PC-3 (cell line): ENCODE measurements around the gene GPBP1. TPM values are rescaled to one million over a fixed set of nuclear protein-coding genes. Genes with fewer than 3 reads are reported as not detected.
"Not testable (repeated sequence)": the region's sequence is repeated elsewhere in the genome, so short reads cannot be mapped to it uniquely, and the experiment has no call there.

ENCODE experiments used
- ATAC-seq: fragments of 200-7000 bp; cut with Tn5 transposase; 2 replicates; pipeline ENCODE4 v1.9.1; 2020; ENCODE audit warnings: mild to moderate bottlenecking, moderate library complexity
- BruUV-seq: library from RNA; stranded (reverse); fragments of 400-500 nt; replicated peaks from 2 replicates; lab custom pipeline; 2021; lab: Mats Ljungman, UMichigan
- CTCF ChIA-PET: fragments of 300-600 bp; sonication (Branson Sonifier 250); formaldehyde crosslinking; loops from one replicate; lab custom pipeline; 2022; ENCODE audit warnings: antibody characterized with exemption; lab: Charles Lee
- POLR2A ChIA-PET: fragments of 300-600 bp; sonication (Branson Sonifier 250); formaldehyde crosslinking; loops from one replicate; lab custom pipeline; 2022; ENCODE audit warnings: antibody characterized with exemption; ENCODE audit not compliant: unreplicated experiment; lab: Charles Lee
- DNase-seq: peaks from one replicate; pipeline ENCODE4 v3.0.0-alpha.2; 2015
- H2AFZ ChIP-seq: fragments of 300-600 bp; sonication (generic); 2 replicates; pipeline ENCODE4 v1.6.0; 2016; ENCODE audit warnings: antibody characterized with exemption, low read length
- H3F3A ChIP-seq: fragments of 300-600 bp; sonication (generic); one replicate; pipeline ENCODE4 v1.6.0; 2017; ENCODE audit warnings: antibody characterized with exemption, low read length, control low read depth, mild to moderate bottlenecking; ENCODE audit not compliant: unreplicated experiment
- H3K27ac ChIP-seq: fragments of 300-600 bp; sonication (generic); 2 replicates; pipeline ENCODE4 v1.5.1; 2016; ENCODE audit warnings: mild to moderate bottlenecking, low read length
- H3K27me3 ChIP-seq: fragments of 300-600 bp; sonication (generic); 2 replicates; pipeline ENCODE4 v1.6.1; 2016; ENCODE audit warnings: low read length, mixed read lengths
- H3K36me3 ChIP-seq: fragments of 300-600 bp; sonication (generic); 2 replicates; pipeline ENCODE4 v1.6.1; 2016; ENCODE audit warnings: low read depth, mixed run types, low read length, mixed read lengths
- H3K4me1 ChIP-seq: fragments of 300-600 bp; sonication (generic); 2 replicates; pipeline ENCODE4 v1.5.1; 2016; ENCODE audit warnings: low read length; ENCODE audit not compliant: insufficient read depth
- H3K4me2 ChIP-seq: fragments of 300-600 bp; sonication (generic); 2 replicates; pipeline ENCODE4 v1.6.0; 2016; ENCODE audit warnings: low read length
- H3K4me3 ChIP-seq: fragments of 300-600 bp; sonication (generic); 2 replicates; pipeline ENCODE4 v1.5.1; 2016; ENCODE audit warnings: mild to moderate bottlenecking, low read length, mixed read lengths
- H3K79me2 ChIP-seq: fragments of 300-600 bp; sonication (generic); 2 replicates; pipeline ENCODE4 v1.6.1; 2017; ENCODE audit warnings: low read length, mixed read lengths
- H3K9ac ChIP-seq: fragments of 300-600 bp; sonication (generic); 2 replicates; pipeline ENCODE4 v1.6.0; 2016; ENCODE audit warnings: mild to moderate bottlenecking, low read length
- H3K9me2 ChIP-seq: fragments of 300-600 bp; sonication (generic); replicated peaks from 2 replicates; pipeline ENCODE4 v1.6.1; 2016; ENCODE audit warnings: mixed run types, low read length, mixed read lengths
- H3K9me3 ChIP-seq: fragments of 300-600 bp; sonication (generic); 2 replicates; pipeline ENCODE4 v1.6.1; 2016; ENCODE audit warnings: low read length, mixed read lengths
- H4K20me1 ChIP-seq: fragments of 300-600 bp; sonication (generic); 2 replicates; pipeline ENCODE4 v1.6.1; 2016; ENCODE audit warnings: low read length, mixed read lengths
- CTCF ChIP-seq: fragments of 300-600 bp; sonication (generic); conservative IDR thresholded peaks from 2 replicates; pipeline ENCODE4 v1.5.1; 2017; ENCODE audit warnings: antibody characterized with exemption, low read depth, mild to moderate bottlenecking, low read length
- EZH2 ChIP-seq: fragments of 300-600 bp; sonication (generic); IDR thresholded peaks from one replicate; pipeline ENCODE4 v1.6.1; 2017; ENCODE audit warnings: antibody characterized with exemption, mild to moderate bottlenecking, low read length; ENCODE audit not compliant: unreplicated experiment
- EZH2phosphoT487 ChIP-seq: fragments of 300-600 bp; sonication (generic); IDR thresholded peaks from 2 replicates; pipeline ENCODE4 v1.6.1; 2018; ENCODE audit warnings: mild to moderate bottlenecking, antibody characterized with exemption, low read length, borderline replicate concordance
- intact Hi-C: fragments of 100-400 bp; cut with micrococcal nuclease; formaldehyde crosslinking; loops from 2 replicates; pipeline ENCODE4 v1.9.0; 2023
- total RNA-seq: library from RNA; depleted of rRNA; stranded (reverse); fragments of >200 nt; gene quantifications from 2 replicates; pipeline ENCODE4 v1.2.3, GENCODE V29; 2014

GPBP1 gene
- total RNA-seq, 1 experiment from 2014 or later, result 31.8 TPM

DNA sequence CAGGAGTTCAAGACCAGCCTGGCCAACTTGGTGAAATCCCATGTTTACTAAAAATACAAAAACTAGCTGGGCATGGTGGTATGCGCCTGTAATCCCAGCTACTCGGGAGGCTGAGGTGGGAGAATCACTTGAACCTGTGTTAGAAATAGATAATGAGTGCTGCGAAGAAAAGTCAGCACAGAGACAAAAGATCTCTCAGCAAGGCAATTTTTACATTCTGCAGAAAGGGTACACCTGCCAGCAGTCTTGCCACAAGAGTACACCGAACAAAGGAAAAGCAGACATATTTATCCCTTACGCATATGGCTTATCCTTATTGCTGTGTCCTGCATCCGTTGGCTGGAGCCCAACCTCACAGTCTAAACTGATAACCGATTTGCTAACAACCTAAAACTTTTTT, 16.2 kb upstream of the GPBP1 start:
- H3K27ac ChIP-seq, result no peak overlapping the region
- H3K9ac ChIP-seq, result no peak overlapping the region
- TF ChIP-seq EZH2 (no peak), CTCF (no peak), EZH2phosphoT487 (no peak)
- BruUV-seq, result no TSS peak
- H3F3A ChIP-seq, result no peaks in the 10 kb centered on the region
- no peak for ATAC-seq
- CTCF ChIA-PET, result no interaction called here
- H3K4me2 ChIP-seq, result no peak overlapping the region
- no peaks in the 10 kb centered on the region for H3K9me3 ChIP-seq
- no peak for DNase-seq
- no peak overlapping the region for H3K4me3 ChIP-seq
- H3K9me2 ChIP-seq, result no peaks in the 10 kb centered on the region
- no peaks in the 10 kb centered on the region for H3K27me3 ChIP-seq
- POLR2A ChIA-PET, result no interaction called here
- H2AFZ ChIP-seq, result no peak overlapping the region
- H3K36me3 ChIP-seq, result no peaks in the 10 kb centered on the region; the same call in 1 of the 2 replicates
- intact Hi-C loops, result no loop called here
- no peaks in the 10 kb centered on the region for H3K4me1 ChIP-seq
- no peaks in the 10 kb centered on the region for H3K79me2 ChIP-seq
- H4K20me1 ChIP-seq, result no peaks in the 10 kb centered on the region

DNA sequence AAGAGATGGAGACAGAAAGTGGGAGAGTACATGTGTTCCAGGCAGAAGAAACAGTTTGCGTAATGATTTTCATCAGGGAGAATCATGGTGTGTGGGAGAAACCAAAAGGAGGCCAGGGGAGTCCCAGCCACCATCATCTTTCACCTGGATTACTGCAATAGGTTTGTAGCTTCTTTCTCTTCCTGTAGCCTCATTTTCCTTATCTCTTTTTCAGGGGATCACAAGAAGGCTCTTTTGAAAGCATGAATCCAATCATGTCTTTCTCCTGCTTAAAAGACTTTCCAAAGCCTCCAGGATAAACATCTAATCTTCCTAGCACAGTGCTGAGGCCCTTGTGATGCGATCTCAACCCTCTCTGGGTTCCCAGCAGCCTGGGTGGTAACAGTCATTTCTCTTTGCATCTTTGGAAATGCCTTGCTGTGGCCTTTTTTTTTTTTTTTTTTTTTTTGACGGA, 10.3 kb upstream of the GPBP1 start:
- CTCF ChIA-PET, result interaction anchor here (0.7 kb wide), 1 partner anchor 125 kb away, joined by 9 read pairs; no protein-coding TSS in a partner anchor
- Histone ChIP-seq H3K4me1 (no peaks in the 10 kb centered on the region), H3K9me2 (no peaks in the 10 kb centered on the region), H3K9ac (no peak overlapping the region), H3F3A (no peaks in the 10 kb centered on the region), H3K36me3 (no peaks in the 10 kb centered on the region), H3K79me2 (no peaks in the 10 kb centered on the region), H3K27me3 (no peaks in the 10 kb centered on the region), H2AFZ (no peak overlapping the region), H4K20me1 (no peaks in the 10 kb centered on the region), H3K4me3 (no peak overlapping the region), H3K27ac (no peak overlapping the region), H3K9me3 (no peaks in the 10 kb centered on the region), H3K4me2 (no peak overlapping the region)
- BruUV-seq, result no TSS peak
- intact Hi-C loops, result no loop called here
- no peak for TF ChIP-seq CTCF
- no peak for TF ChIP-seq EZH2
- no peak for TF ChIP-seq EZH2phosphoT487
- POLR2A ChIA-PET, result no interaction called here
- DNase-seq, result no peak
- ATAC-seq, result no peak

DNA sequence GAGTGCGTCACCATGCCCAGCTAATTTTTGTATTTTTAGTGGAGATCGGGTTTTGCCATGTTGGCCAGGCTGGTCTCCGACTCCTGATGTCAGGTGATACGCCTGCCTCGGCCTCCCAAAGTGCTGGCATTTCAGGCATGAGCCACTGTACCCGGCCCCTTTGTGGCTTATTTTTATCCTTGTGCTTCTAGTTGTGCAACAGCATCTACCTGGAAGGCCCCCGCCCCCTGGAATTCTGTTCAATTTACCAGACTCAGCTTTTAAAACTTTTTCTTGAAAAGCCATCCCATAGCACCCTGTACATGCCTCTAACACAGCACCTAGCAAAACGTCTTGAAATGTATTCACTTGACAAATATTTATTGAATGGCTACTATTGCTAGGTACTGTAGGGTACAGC, 9.7 kb upstream of the GPBP1 start:
- Histone ChIP-seq H3K4me2 (no peak overlapping the region), H3K79me2 (no peaks in the 10 kb centered on the region), H3K4me1 (no peaks in the 10 kb centered on the region), H3K9ac (no peak overlapping the region), H3K9me2 (no peaks in the 10 kb centered on the region), H3F3A (no peaks in the 10 kb centered on the region), H3K36me3 (no peaks in the 10 kb centered on the region), H3K27me3 (no peaks in the 10 kb centered on the region), H3K27ac (no peak overlapping the region), H2AFZ (no peak overlapping the region), H3K4me3 (no peak overlapping the region), H3K9me3 (no peaks in the 10 kb centered on the region), H4K20me1 (no peaks in the 10 kb centered on the region)
- intact Hi-C loops, result no loop called here
- TF ChIP-seq EZH2phosphoT487 (no peak), EZH2 (no peak), CTCF (no peak)
- DNase-seq (no peak), ATAC-seq (no peak)
- ChIA-PET CTCF (no interaction called here), POLR2A (no interaction called here)
- BruUV-seq, result no TSS peak

DNA sequence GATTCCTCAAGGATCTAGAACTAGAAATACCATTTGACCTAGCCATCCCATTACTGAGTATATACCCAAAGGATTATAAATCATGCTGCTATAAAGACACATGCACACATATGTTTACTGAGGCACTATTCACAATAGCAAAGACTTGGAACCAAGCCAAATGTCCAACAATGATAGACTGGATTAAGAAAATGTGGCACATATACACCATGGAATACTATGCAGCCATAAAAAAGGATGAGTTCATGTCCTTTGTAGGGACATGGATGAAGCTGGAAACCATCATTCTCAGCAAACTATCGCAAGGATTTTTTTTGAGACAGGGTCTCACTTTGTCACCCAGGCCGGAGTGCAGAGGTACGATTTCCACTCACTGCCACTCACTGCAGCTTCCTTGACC, 8.7 kb upstream of the GPBP1 start:
- CTCF ChIA-PET, H3K4me3 ChIP-seq, H2AFZ ChIP-seq, H3F3A ChIP-seq, H3K27me3 ChIP-seq, H3K9ac ChIP-seq, H3K9me2 ChIP-seq, H3K36me3 ChIP-seq, H3K4me1 ChIP-seq, POLR2A ChIA-PET, DNase-seq, BruUV-seq, H3K79me2 ChIP-seq, H3K9me3 ChIP-seq, intact Hi-C loops, H3K27ac ChIP-seq, ATAC-seq, H3K4me2 ChIP-seq, H4K20me1 ChIP-seq: not testable (repeated sequence)
